Naive thymus-derived CD4-positive, alpha-beta T cell (primary cell): ENCODE data around the gene COG5. TPM values are rescaled to one million over a fixed set of nuclear protein-coding genes. Genes with fewer than 3 reads are reported as not detected.

Source experiments
- ATAC-seq: fragments of 150-1000 bp; cut with Tn5 transposase; 2 replicates; pipeline ENCODE4 v1.10.0; 2021; ENCODE audit warnings: mild to moderate bottlenecking, moderate library complexity
- CTCF ChIA-PET: fragments of 350-600 bp; sonication (Branson Sonifier 250); formaldehyde crosslinking; loops from one replicate; lab custom pipeline; 2021; ENCODE audit warnings: antibody characterized with exemption; lab: Charles Lee
- POLR2A ChIA-PET: fragments of 350-600 bp; sonication (Branson Sonifier 250); formaldehyde crosslinking; loops from one replicate; lab custom pipeline; 2021; ENCODE audit warnings: antibody characterized with exemption, inconsistent platforms; lab: Charles Lee
- DNase-seq, 9 donors: peaks; one replicate each; pipeline versions ENCODE4 v3.0.0 to v3.0.0-alpha.2; 2020 to 2022; ENCODE audit warnings: mixed read lengths in 1 of 9
- H3K27ac ChIP-seq: one replicate; pipeline ENCODE4 v1.7.0; 2013; ENCODE audit warnings: mild to moderate bottlenecking, low read depth, low read length, moderate library complexity
- H3K27me3 ChIP-seq, 2 donors: one replicate each; pipeline ENCODE4 v1.7.0; 2013; ENCODE audit warnings: low read length in 2 of 2, mild to moderate bottlenecking in 2 of 2, moderate library complexity in 2 of 2; ENCODE audit not compliant: control insufficient read depth in 2 of 2, insufficient read depth in 2 of 2
- H3K36me3 ChIP-seq, 3 experiments: 1 replicate in 2 of 3; 2 replicates in 1 of 3; pipeline ENCODE4 v1.7.0; 2013; ENCODE audit warnings: low read length in 3 of 3, mild to moderate bottlenecking in 3 of 3, moderate library complexity in 1 of 3; ENCODE audit not compliant: insufficient read depth in 3 of 3, control insufficient read depth in 2 of 3
- H3K4me1 ChIP-seq, 2 donors: one replicate each; pipeline ENCODE4 v1.7.0; 2013; ENCODE audit warnings: low read length in 2 of 2, mild to moderate bottlenecking in 2 of 2, moderate library complexity in 1 of 2; ENCODE audit not compliant: control insufficient read depth in 2 of 2, insufficient read depth in 2 of 2
- H3K4me3 ChIP-seq: 2 replicates; pipeline ENCODE4 v1.7.0; 2013; ENCODE audit warnings: mild to moderate bottlenecking, low read length
- H3K9me3 ChIP-seq, 3 experiments: 1 replicate in 2 of 3; 2 replicates in 1 of 3; pipeline ENCODE4 v1.7.0; 2013; ENCODE audit warnings: low read length in 3 of 3; ENCODE audit not compliant: control insufficient read depth in 2 of 3
- H3K27ac Mint-ChIP-seq, 9 donors: one replicate each; pipeline ENCODE4 v1.8.0; 2020 to 2022; ENCODE audit warnings: mixed read lengths in 9 of 9, mild to moderate bottlenecking in 8 of 9, moderate library complexity in 5 of 9, inconsistent platforms in 2 of 9
- H3K27me3 Mint-ChIP-seq, 5 donors: one replicate each; pipeline ENCODE4 v1.8.0; 2021 to 2022; ENCODE audit warnings: mixed read lengths in 5 of 5, mild to moderate bottlenecking in 1 of 5
- H3K36me3 Mint-ChIP-seq, 5 donors: one replicate each; pipeline ENCODE4 v1.8.0; 2020 to 2022; ENCODE audit warnings: mixed read lengths in 5 of 5, mild to moderate bottlenecking in 3 of 5, inconsistent platforms in 1 of 5
- H3K4me1 Mint-ChIP-seq, 7 donors: one replicate each; pipeline ENCODE4 v1.8.0; 2020 to 2022; ENCODE audit warnings: mixed read lengths in 7 of 7, mild to moderate bottlenecking in 3 of 7, inconsistent platforms in 1 of 7
- H3K4me3 Mint-ChIP-seq, 10 donors: one replicate each; pipeline ENCODE4 v1.8.0; 2020 to 2022; ENCODE audit warnings: mild to moderate bottlenecking in 10 of 10, mixed read lengths in 10 of 10, moderate library complexity in 6 of 10, inconsistent platforms in 2 of 10
- H3K9me3 Mint-ChIP-seq, 11 donors: one replicate each; pipeline ENCODE4 v1.8.0; 2020 to 2022; ENCODE audit warnings: mixed read lengths in 11 of 11, mild to moderate bottlenecking in 4 of 11, inconsistent platforms in 1 of 11, moderate library complexity in 1 of 11
- intact Hi-C, 2 donors: fragments of 100-400 bp; cut with micrococcal nuclease; formaldehyde crosslinking; loops; one replicate each; pipeline ENCODE4 v1.15.1; 2023
- polyA plus RNA-seq, 2 donors: library from polyadenylated mRNA; unstranded; fragments of 300-500 nt; fragmentation: Illumina TruSeq; gene quantifications; one replicate each; pipeline ENCODE4 v1.2.3, GENCODE V29; 2021
- total RNA-seq, 6 experiments: library from RNA in 5 of 6; stranded (reverse) in 5 of 6; gene quantifications; 1 replicate in 5 of 6; 2 replicates in 1 of 6; pipeline ENCODE4 v1.2.3 and lab custom pipeline; 2021 to 2026

COG5 gene
- total and polyA plus RNA-seq, 7 experiments from 2014 or later, result 24.7 to 77.0 (median 48.0) TPM

GRCh38 chr7:107534139-107534538, 29.6 kb downstream of the COG5 start:
- Mint-ChIP-seq H3K27ac (no peak overlapping the region), H3K36me3 (peaks cover 34 to 78% (median 62%) of the 10 kb centered on the region in 5 donors), H3K4me3 (no peak overlapping the region), H3K27me3 (no peaks in the 10 kb centered on the region), H3K4me1 (peaks cover 21 to 55% (median 47%) of the 10 kb centered on the region in 7 donors), H3K9me3 (peaks cover 0 to 27% (median 6%) of the 10 kb centered on the region in 11 donors)
- no peak overlapping the region for H3K27ac ChIP-seq
- H3K36me3 ChIP-seq, result peaks cover 0 to 9% (median 0%) of the 10 kb centered on the region in 3 experiments
- intact Hi-C loops, result loop anchor here in 1 of 2 donors (5.0 kb wide), 1 partner anchor 1312 kb away; no protein-coding TSS in a partner anchor
- POLR2A ChIA-PET, result no interaction called here
- H3K4me1 ChIP-seq, result no peaks in the 10 kb centered on the region
- CTCF ChIA-PET, result no interaction called here
- H3K4me3 ChIP-seq, result no peak overlapping the region
- no peaks in the 10 kb centered on the region for H3K9me3 ChIP-seq
- DNase-seq, result no peak
- no peak for ATAC-seq
- H3K27me3 ChIP-seq, result no peaks in the 10 kb centered on the region

GRCh38 chr7:107530751-107531150, 33.0 kb downstream of the COG5 start:
- Histone ChIP-seq H3K4me1 (no peaks in the 10 kb centered on the region), H3K4me3 (no peak overlapping the region), H3K36me3 (peaks cover 0 to 7% (median 4%) of the 10 kb centered on the region in 3 experiments), H3K9me3 (no peaks in the 10 kb centered on the region), H3K27me3 (no peaks in the 10 kb centered on the region), H3K27ac (no peak overlapping the region)
- Mint-ChIP-seq H3K4me1 (peaks cover 21 to 66% (median 50%) of the 10 kb centered on the region in 7 donors), H3K27ac (no peak overlapping the region), H3K4me3 (no peak overlapping the region), H3K9me3 (peaks cover 0 to 14% (median 3%) of the 10 kb centered on the region in 11 donors), H3K36me3 (peaks cover 28 to 66% (median 48%) of the 10 kb centered on the region in 5 donors), H3K27me3 (no peaks in the 10 kb centered on the region)
- ATAC-seq (no peak), DNase-seq (no peak)
- ChIA-PET POLR2A (no interaction called here), CTCF (no interaction called here)
- intact Hi-C loops, result loop anchor here in 1 of 2 donors (5.0 kb wide), 1 partner anchor 1308 kb away; no protein-coding TSS in a partner anchor

- intact Hi-C loops, result no loop called here
- H3K9me3 ChIP-seq, result no peaks in the 10 kb centered on the region
- H3K4me1 ChIP-seq, result no peaks in the 10 kb centered on the region
- no peaks in the 10 kb centered on the region for H3K27me3 ChIP-seq
- no peak for ATAC-seq
- DNase-seq, result no peak
- peaks cover 0 to 8% (median 7%) of the 10 kb centered on the region in 3 experiments for H3K36me3 ChIP-seq
- ChIA-PET POLR2A (interaction anchor here (1.2 kb wide), 1 partner anchor 36 kb away, joined by 3 read pairs; no protein-coding TSS in a partner anchor), CTCF (no interaction called here)
- Mint-ChIP-seq H3K27me3 (no peaks in the 10 kb centered on the region), H3K4me1 (peaks cover 7 to 43% (median 27%) of the 10 kb centered on the region in 7 donors), H3K4me3 (no peak overlapping the region), H3K27ac (no peak overlapping the region), H3K36me3 (peaks cover 9 to 63% (median 38%) of the 10 kb centered on the region in 5 donors), H3K9me3 (no peaks in the 10 kb centered on the region)
- H3K27ac ChIP-seq, result no peak overlapping the region
- no peak overlapping the region for H3K4me3 ChIP-seq
Measured at GRCh38 chr7:107528461-107528860, 35.3 kb downstream of the COG5 start.

GRCh38 chr7:107527196-107527595, 36.5 kb downstream of the COG5 start:
- H3K27ac Mint-ChIP-seq, result no peak overlapping the region
- no peak overlapping the region for H3K4me3 Mint-ChIP-seq
- H3K4me3 ChIP-seq, result no peak overlapping the region
- CTCF ChIA-PET, result no interaction called here
- H3K9me3 ChIP-seq, result no peaks in the 10 kb centered on the region
- intact Hi-C loops, result no loop called here
- no peaks in the 10 kb centered on the region for H3K4me1 ChIP-seq
- ATAC-seq (no peak), DNase-seq (no peak)
- H3K9me3 Mint-ChIP-seq, result no peaks in the 10 kb centered on the region
- H3K27ac ChIP-seq, result no peak overlapping the region
- peaks cover 0 to 41% (median 22%) of the 10 kb centered on the region in 7 donors for H3K4me1 Mint-ChIP-seq
- no peaks in the 10 kb centered on the region for H3K27me3 Mint-ChIP-seq
- H3K27me3 ChIP-seq, result no peaks in the 10 kb centered on the region
- peaks cover 3 to 64% (median 43%) of the 10 kb centered on the region in 5 donors for H3K36me3 Mint-ChIP-seq
- POLR2A ChIA-PET, result interaction anchor here (1.2 kb wide), 1 partner anchor 37 kb away, joined by 3 read pairs; no protein-coding TSS in a partner anchor
- H3K36me3 ChIP-seq, result peaks cover 0 to 8% (median 7%) of the 10 kb centered on the region in 3 experiments

- no peak for DNase-seq
- H3K27me3 Mint-ChIP-seq, result no peaks in the 10 kb centered on the region
- peaks cover 0 to 8% (median 7%) of the 10 kb centered on the region in 3 experiments for H3K36me3 ChIP-seq
- no peaks in the 10 kb centered on the region for H3K27me3 ChIP-seq
- no peaks in the 10 kb centered on the region for H3K4me1 ChIP-seq
- H3K4me3 Mint-ChIP-seq, result no peak overlapping the region
- POLR2A ChIA-PET, result no interaction called here
- H3K9me3 ChIP-seq, result no peaks in the 10 kb centered on the region
- no peak overlapping the region for H3K27ac Mint-ChIP-seq
- H3K36me3 Mint-ChIP-seq, result peaks cover 3 to 69% (median 47%) of the 10 kb centered on the region in 5 donors
- CTCF ChIA-PET, result no interaction called here
- H3K4me3 ChIP-seq, result no peak overlapping the region
- H3K4me1 Mint-ChIP-seq, result peaks cover 0 to 44% (median 25%) of the 10 kb centered on the region in 7 donors
- peaks cover 0 to 3% (median 0%) of the 10 kb centered on the region in 11 donors for H3K9me3 Mint-ChIP-seq
- no peak overlapping the region for H3K27ac ChIP-seq
- intact Hi-C loops, result no loop called here
- ATAC-seq, result no peak
Measured at GRCh38 chr7:107526672-107527071, 37.0 kb downstream of the COG5 start.

GRCh38 chr7:107506674-107507339, 56.9 kb downstream of the COG5 start:
- H3K9me3 ChIP-seq, result no peaks in the 10 kb centered on the region
- no peaks in the 10 kb centered on the region for H3K27me3 ChIP-seq
- H3K4me3 ChIP-seq, result no peak overlapping the region
- Mint-ChIP-seq H3K27ac (no peak overlapping the region), H3K4me3 (no peak overlapping the region), H3K4me1 (peaks cover 16 to 54% (median 27%) of the 10 kb centered on the region in 7 donors), H3K27me3 (no peaks in the 10 kb centered on the region), H3K36me3 (peaks cover 3 to 40% (median 29%) of the 10 kb centered on the region in 5 donors), H3K9me3 (peaks cover 0 to 5% (median 0%) of the 10 kb centered on the region in 11 donors)
- intact Hi-C loops, result no loop called here
- POLR2A ChIA-PET, result no interaction called here
- CTCF ChIA-PET, result no interaction called here
- ATAC-seq (peak; percentile 49), DNase-seq (no peak)
- H3K27ac ChIP-seq, result no peak overlapping the region
- no peaks in the 10 kb centered on the region for H3K4me1 ChIP-seq
- H3K36me3 ChIP-seq, result peaks cover 0 to 5% (median 5%) of the 10 kb centered on the region in 3 experiments
